ENCODE measurements around the gene SLC22A23.
A peak's percentile ranks its signal among the peaks of the same experiment; 100 is the strongest.

The SLC22A23 gene

GRCh38 chr6:3368685-3369084 is 88.2 kb downstream of the SLC22A23 start:
- DNase-seq, result no peak

- DNase-seq, result no peak
Measured at GRCh38 chr6:3367630-3368029, 89.2 kb downstream of the SLC22A23 start.

- DNase-seq, result peak; percentile 34
Measured at GRCh38 chr6:3366596-3367413, 90.0 kb downstream of the SLC22A23 start.

GRCh38 chr6:3364391-3364790 is 92.5 kb downstream of the SLC22A23 start:
- DNase-seq, result no peak

GRCh38 chr6:3363296-3364025 is 93.4 kb downstream of the SLC22A23 start:
- DNase-seq, result no peak

GRCh38 chr6:3361312-3362037 is 95.4 kb downstream of the SLC22A23 start:
- no peak for DNase-seq

GRCh38 chr6:3360727-3361045 is 96.2 kb downstream of the SLC22A23 start:
- no peak for DNase-seq

- no peak for DNase-seq
Measured at GRCh38 chr6:3359973-3360726, 96.7 kb downstream of the SLC22A23 start.

GRCh38 chr6:3359101-3359752 is 97.6 kb downstream of the SLC22A23 start:
- DNase-seq, result no peak

- no peak for DNase-seq
Measured at GRCh38 chr6:3358413-3359100, 98.3 kb downstream of the SLC22A23 start.

- DNase-seq, result no peak
Measured at GRCh38 chr6:3357678-3358077, 99.2 kb downstream of the SLC22A23 start.

GRCh38 chr6:3356824-3357420 is 99.9 kb downstream of the SLC22A23 start:
- DNase-seq, result no peak

- DNase-seq, result no peak
Measured at GRCh38 chr6:3356056-3356823, 100.6 kb downstream of the SLC22A23 start.

GRCh38 chr6:3355358-3356055 is 101.3 kb downstream of the SLC22A23 start:
- no peak for DNase-seq

GRCh38 chr6:3355011-3355357 is 101.9 kb downstream of the SLC22A23 start:
- no peak for DNase-seq

GRCh38 chr6:3353939-3354338 is 102.9 kb downstream of the SLC22A23 start:
- no peak for DNase-seq

- DNase-seq, result no peak
Measured at GRCh38 chr6:3353213-3353903, 103.5 kb downstream of the SLC22A23 start.

GRCh38 chr6:3352678-3353077 is 104.2 kb downstream of the SLC22A23 start:
- DNase-seq, result no peak

GRCh38 chr6:3351829-3352524 is 104.9 kb downstream of the SLC22A23 start:
- DNase-seq, result no peak
